GM18526 (cell line): ENCODE measurements around the gene NAGPA.

Experiments used
- POLR2A ChIP-seq: IDR thresholded peaks from 3 replicates; pipeline ENCODE4 v1.6.1; 2011; ENCODE audit not compliant: insufficient read length; ENCODE audit errors: extremely low read depth

The NAGPA gene

GRCh38 chr16:4979736-4980660, 53.7 kb downstream of the NAGPA start:
- no peak for TF ChIP-seq POLR2A

DNA sequence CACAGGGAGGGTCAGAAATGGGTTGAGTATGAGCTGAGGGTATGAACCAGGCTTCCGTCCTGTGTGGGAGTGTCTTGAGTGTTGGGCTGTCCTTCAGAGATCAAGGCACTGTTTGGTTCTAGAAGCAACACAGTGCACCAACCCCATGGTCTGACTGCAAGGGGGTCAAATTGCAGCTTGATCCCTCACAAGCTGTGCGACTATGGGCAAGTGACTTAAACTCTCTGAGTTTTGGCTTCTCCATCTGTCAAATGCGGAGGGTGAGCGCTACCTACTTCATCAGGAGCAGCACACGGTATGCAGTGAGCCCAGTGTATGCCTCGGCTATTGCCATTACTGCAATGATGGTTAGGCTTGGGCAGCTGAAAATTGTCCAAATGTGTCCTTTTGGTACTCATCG, 54.6 kb downstream of the NAGPA start:
- TF ChIP-seq POLR2A = no peak

DNA sequence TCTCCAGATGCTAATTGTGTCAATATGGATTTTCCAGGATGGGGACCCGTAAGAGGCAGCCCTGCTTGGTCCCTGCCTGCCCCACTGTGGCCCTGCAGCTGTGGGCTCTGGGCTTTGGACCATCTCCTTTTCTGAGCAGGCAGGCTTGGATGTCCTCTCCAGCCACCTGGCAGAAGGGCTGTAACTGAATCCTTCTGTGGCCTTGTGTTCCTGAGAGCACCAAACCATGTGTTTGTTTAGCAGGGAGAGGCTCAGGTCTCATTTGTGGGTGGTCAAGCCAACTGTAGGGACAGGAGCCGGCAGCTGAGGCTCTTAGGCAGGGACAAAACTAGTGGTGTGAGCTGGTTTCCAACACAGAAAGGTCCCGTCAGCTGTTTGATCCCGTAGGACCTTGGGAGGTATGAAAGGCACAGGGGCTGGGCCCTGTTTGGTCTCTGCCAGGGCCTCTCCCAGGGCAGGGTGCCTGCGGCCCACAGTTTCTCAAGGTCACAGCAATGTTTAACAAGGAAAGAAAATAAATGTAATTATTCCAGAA, 57.1 kb downstream of the NAGPA start:
- TF ChIP-seq POLR2A = no peak

- no peak for TF ChIP-seq POLR2A
Measured at GRCh38 chr16:4976079-4976478, 57.7 kb downstream of the NAGPA start.
